NB4 (cell line): Measurements from ENCODE around the gene SFXN1.

Experiments used
- CTCF ChIP-seq: IDR thresholded peaks from one replicate; pipeline ENCODE4 v1.5.1; 2012; ENCODE audit warnings: low read depth, low read length
- MYC ChIP-seq: IDR thresholded peaks from 2 replicates; pipeline ENCODE4 v1.6.1; 2011; ENCODE audit warnings: low read depth, low read length
- POLR2A ChIP-seq: IDR thresholded peaks from 2 replicates; pipeline ENCODE4 v1.6.1; 2011; ENCODE audit warnings: mild to moderate bottlenecking; ENCODE audit not compliant: insufficient read length; ENCODE audit errors: extremely low read depth

GRCh38 chr5:175464942-175465233 is 13.5 kb upstream of the SFXN1 start:
- TF ChIP-seq CTCF (no peak), POLR2A (no peak), MYC (no peak)
